Measurements from ENCODE around the gene C1QTNF5.
A peak's percentile ranks its signal among the peaks of the same experiment; 100 is the strongest.

C1QTNF5 gene

GRCh38 chr11:119316729-119317591 is 23.7 kb downstream of the C1QTNF5 start, which contains the start of gene MCAM:
TSS of gene MCAM (minus strand) at chr11:119317130. CDS start at chr11:119317101, 29 bp downstream.
- DNase-seq, result no peak

DNA sequence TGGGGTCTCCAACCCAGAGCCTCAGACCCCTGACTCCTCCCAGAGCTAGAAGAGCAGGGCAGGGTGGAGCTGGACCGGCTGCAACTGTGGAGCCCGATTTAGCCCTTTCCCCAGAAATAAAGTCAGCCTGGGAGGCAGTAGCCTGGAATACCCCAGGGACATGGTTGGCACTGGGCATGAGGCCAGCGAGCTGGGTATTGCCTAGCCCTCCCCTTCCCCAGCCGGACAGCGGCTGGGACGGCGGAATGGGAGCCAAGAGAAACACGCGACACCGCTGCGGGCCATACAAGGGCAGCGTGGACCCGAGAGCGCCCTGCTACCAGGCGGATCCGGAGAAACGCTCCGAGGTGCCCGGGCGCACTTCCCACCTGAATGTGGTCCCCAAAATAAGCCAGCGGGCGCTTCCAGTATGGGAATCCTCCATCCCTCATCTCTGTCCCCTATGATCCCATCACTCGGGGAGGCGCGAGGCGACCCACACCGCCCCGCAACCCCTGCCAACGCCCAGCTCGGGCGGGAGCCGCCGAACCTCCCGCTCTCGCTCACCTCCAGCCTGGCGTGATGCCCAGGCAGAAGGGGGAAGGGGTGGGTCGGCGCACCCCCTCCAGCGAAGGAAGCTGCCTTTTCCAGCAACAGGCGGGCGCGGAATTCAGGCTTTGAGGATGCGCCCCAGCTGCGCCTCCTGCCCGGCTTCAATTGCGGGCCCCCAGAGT is 24.5 kb downstream of the C1QTNF5 start:
- no peak for DNase-seq

GRCh38 chr11:119315131-119316015 is 25.3 kb downstream of the C1QTNF5 start:
- DNase-seq, result peak in 1 of 2 experiments; percentile 52

- no peak for DNase-seq
Observed at GRCh38 chr11:119314726-119315125, 26.0 kb downstream of the C1QTNF5 start.

GRCh38 chr11:119310682-119311052 is 30.0 kb downstream of the C1QTNF5 start:
- DNase-seq, result no peak

DNA sequence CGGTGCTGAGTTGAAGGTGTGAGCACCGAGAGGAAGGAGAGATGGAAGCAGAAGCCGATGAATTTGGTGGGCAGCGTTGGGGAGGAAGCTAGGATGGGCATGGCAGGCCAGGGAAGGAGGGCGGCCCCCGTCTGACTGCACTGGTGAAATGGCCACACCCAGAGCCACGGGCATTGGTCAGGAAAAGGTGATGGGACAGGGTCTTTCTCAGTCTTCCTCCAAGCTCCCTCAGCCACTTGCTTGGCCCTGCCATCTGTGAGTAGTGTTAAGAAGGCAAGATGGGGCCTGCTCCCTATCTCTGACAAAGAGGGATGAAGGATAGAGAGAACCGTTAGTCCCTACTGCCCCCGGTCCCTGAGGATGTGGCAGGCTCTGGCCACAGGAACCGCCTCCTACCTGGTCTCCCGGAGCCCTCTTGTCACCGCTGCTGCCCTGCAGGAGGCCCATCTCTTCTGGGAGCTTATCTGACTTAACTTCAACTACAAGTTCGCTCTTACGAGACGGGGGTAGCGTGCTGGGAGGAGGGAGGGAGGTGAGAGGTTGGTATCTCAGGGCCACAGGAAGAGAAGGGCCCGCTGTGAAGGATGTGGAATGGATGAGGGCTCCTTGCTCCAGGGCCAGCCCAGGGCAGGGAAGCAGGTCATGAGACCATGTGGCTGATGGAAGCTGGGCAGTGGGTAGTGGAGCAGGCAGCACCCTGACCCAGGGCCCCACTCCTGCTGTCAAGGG is 30.6 kb downstream of the C1QTNF5 start:
- no peak for DNase-seq

GRCh38 chr11:119309411-119309810 is 31.3 kb downstream of the C1QTNF5 start:
- DNase-seq, result no peak

DNA sequence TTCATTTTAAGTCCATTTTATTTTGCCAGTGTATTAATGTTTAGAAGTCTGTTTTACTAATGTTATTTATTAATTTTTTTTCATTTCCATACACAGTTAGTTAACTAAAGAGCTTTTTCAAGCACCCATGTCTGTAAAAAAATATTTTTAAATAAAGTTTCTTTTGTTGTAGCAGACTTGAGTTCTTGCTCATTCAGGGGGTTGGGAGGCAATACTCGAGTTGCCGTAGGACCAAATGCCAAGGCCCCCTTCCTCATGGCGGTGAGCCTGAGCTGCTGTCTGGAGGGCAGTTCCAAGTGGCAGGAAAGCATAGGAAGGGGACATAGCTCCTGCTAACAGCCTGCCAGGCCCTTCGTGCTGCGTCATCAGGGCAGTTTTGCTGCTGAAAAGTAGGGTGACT is 32.7 kb downstream of the C1QTNF5 start:
- no peak for DNase-seq

DNA sequence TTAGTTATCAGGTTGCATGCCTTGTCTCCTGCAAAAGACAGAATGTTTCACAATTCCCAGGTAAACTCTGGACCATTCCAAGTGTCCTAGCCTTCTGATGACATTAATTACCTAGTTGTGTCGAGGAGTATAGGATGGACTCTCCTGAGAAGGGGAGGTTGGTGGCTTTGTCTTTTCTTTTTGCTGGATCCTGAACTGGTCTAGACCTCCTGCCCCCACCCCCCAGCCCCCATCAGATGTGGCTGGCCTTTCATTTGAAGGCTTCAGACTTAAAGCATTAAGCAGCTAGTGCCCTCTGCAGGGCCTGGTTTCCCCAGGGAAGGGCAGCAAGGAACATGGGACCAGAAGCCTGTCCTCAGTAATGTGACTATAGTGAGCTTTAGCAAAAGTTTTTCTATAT is 33.5 kb downstream of the C1QTNF5 start:
- DNase-seq, result no peak

GRCh38 chr11:119306373-119306890 is 34.3 kb downstream of the C1QTNF5 start:
- DNase-seq, result no peak

- DNase-seq, result no peak
Observed at GRCh38 chr11:119305556-119306372, 34.9 kb downstream of the C1QTNF5 start.

DNA sequence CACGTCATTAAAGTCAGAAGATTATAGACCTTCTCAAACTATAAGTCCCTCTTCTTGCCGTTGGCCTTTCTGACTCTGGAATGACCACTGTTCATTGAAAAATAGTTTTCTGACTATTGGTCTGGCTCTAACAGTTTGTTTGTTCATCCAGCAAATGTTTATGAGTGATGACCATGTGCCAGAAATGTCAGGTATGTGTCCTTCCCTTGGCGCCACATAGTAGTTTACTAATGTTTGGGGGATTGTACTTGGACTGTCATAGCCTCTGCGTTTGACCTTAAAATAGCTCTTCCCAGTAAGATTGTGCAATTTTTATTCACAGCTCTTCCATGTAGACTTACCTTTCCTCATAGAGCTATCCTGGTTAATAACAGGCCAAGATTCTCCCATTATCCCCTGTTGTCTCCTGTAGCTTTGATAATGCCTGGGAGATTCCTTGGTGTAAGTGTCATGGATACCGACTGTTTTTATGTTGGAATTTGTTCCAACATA is 37.4 kb downstream of the C1QTNF5 start:
- DNase-seq, result no peak

DNA sequence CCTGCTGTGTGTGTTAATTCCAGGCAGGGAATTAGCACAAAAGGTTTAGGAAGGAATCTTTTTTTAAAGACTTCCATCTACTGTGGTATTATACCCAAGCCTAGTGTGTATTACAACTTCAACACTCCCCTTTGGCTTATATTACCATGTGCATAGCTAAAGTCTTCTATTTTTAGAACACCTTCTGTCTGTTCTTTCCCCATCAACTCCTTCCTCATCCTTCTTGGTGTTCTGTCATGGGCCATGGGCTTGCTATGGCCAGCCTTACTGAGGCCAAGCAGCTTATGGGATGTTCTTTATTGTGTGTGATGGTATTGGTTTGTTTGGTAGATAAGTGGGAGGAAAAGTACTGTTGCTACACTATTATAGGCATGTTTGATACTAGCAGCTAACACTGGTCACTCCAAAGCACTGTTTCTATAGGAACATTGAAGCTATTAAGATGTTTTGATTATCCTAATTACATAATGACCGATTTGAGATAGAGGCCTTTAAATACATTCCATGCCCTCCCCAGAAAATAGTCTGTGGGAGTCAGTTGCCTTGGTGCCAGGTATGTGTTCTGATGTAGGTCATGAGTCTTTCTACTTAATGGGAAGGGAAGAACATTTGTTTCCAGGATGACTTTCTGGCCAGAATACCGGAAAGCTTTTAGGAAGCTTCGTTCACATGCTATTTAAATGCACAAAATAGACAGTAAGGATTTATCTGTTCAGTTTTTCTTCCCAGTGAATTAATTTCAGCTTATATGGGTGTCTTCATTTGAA is 40.3 kb downstream of the C1QTNF5 start:
- no peak for DNase-seq

DNA sequence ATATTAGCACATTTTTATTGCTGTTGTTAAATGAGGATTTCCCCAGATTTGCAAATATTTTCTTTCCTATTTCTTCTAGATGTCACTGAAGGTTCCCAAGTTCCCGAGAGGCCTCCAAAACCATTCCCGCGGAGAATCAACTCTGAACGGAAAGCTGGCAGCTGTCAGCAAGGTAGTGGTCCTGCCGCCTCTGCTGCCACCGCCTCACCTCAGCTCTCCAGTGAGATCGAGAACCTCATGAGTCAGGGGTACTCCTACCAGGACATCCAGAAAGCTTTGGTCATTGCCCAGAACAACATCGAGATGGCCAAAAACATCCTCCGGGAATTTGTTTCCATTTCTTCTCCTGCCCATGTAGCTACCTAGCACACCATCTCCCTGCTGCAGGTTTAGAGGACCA is 41.3 kb downstream of the C1QTNF5 start:
- DNase-seq, result no peak

GRCh38 chr11:119298726-119299125 is 42.0 kb downstream of the C1QTNF5 start:
- no peak for DNase-seq

GRCh38 chr11:119297938-119298337 is 42.7 kb downstream of the C1QTNF5 start:
- no peak for DNase-seq

DNA sequence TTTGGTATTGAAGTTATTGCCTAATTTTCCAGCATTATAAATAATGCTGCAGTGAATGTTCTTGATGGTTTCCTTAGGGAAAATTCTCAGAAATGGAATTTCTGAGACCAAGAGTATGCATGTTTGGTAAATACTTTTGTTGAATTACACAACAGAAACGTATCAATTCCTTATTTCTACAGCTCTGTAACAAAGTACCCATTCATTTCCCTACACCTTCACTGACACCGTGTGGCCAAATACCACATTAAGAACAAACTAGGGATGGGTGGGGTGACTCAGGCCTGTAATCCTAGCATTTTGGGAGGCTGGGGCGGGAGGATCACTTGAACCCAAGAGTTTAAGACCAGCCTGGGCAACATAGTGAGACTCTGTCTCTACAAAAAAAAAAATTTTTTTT is 45.5 kb downstream of the C1QTNF5 start:
- no peak for DNase-seq

- no peak for DNase-seq
Observed at GRCh38 chr11:119293461-119293860, 47.2 kb downstream of the C1QTNF5 start.

DNA sequence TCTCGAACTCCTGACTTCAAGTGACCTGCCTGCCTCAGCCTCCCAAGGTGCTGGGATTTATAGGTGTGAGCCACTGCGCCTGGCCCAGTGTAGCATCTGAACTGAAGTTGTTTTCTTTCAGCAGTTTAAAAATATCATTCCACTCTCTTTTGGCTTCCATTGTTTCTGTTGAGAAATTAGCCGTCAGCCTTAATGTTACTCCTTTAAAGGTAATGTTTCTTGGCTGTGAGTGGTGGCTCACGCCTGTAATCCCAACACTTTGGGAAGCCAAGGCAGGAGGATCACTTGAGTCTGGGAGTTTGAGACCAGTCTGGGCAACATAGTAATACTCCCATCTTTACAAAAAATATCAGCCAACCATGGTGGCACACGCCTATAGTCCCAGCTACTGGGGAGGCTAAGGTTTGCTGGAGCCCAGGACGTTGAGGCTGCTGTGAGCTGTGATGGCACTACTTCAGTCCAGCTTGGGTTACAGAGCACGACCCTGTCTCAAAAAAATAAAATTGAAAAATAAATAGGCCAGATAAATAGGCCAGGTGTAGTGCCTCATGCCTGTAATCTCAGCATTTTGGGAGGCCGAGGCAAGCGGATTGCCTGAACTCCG is 49.7 kb downstream of the C1QTNF5 start:
- DNase-seq, result no peak
